HG02588 (cell line): ENCODE data around the gene SLC22A25.
"Not testable (repeated sequence)": the region's sequence is repeated elsewhere in the genome, so short reads cannot be mapped to it uniquely, and the experiment has no call there.

Experiments used
- ATAC-seq: cut with Tn5 transposase; IDR thresholded peaks from one replicate; pipeline ENCODE4 v1.9.1; 2021; ENCODE audit warnings: mild to moderate bottlenecking, moderate library complexity; ENCODE audit not compliant: unreplicated experiment

Gene SLC22A25

DNA sequence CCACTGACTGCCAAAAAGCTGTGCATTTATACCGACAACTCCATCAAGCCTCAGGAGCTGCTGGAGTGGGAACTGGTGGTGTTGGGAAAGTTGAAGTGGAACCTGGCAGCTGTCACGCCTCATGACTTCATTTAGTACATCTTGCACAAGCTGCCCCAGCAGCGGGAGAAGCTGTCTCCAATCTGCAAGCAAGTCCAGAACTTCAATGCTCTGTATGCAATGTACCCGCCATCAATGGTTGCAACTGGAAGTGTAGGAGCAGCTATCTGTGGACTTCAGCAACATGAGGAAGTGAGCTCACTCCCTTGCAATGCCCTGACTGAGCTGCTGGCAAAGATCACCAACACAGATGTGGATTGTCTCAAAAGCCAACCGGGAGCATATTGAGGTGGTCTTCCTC lies at the start of gene SLC22A25:
Gene SLC22A25 (minus strand): TSS at position 67 of the 400 bp plus-strand sequence. CDS start 13,947 bp downstream, outside the sequence.
- no peak for ATAC-seq

DNA sequence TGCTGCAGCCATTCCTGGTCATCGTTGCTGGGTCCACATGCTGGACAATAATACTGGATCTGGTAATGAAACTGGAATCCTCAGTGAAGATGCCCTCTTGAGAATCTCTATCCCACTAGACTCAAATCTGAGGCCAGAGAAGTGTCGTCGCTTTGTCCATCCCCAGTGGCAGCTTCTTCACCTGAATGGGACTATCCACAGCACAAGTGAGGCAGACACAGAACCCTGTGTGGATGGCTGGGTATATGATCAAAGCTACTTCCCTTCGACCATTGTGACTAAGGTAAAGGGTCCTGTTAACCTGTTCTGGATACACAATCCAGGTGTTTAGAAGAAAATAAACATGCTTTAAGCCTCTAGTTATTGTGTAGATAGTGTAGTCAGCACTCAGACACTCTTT lies 46.9 kb upstream of the SLC22A25 start:
- no peak for ATAC-seq

DNA sequence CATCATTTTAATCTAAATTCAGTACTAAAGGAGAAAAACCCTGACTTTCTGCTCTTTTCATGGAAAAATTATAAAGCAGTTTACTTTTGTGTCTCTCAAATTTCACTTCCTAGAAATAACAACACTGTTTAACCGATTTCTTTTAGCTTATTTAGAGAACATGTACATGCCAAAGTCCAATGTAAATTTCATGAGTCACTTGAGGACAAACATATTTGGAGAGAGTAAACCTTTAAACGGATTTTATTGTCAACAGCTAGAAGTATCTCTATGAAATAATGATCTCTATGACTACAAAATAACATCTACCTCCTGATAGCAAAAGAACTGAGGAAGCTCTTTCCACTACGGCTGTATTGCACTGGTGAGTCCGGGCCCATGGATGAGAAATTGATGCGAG lies 46.3 kb upstream of the SLC22A25 start:
- ATAC-seq: no peak

DNA sequence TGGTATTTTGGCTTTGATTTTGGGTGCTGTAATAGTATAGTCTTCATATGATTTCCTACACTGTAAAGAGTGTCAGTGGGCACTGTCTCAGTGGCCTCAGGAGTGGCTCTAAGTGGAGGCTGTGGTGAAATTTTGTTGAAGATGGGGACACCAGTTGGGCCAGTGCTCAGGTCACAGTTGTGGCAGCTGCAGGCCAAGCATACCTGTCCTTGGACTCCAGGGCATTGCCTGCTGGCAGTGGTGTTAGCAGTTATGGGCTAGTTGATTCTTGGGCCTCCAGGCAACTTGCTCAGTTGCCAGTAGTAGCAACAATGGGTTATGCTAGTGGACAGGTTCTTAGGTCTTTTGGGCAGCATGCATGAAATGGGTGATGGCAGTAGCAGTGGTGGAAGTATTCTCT lies 39.2 kb upstream of the SLC22A25 start:
- ATAC-seq: no peak

DNA sequence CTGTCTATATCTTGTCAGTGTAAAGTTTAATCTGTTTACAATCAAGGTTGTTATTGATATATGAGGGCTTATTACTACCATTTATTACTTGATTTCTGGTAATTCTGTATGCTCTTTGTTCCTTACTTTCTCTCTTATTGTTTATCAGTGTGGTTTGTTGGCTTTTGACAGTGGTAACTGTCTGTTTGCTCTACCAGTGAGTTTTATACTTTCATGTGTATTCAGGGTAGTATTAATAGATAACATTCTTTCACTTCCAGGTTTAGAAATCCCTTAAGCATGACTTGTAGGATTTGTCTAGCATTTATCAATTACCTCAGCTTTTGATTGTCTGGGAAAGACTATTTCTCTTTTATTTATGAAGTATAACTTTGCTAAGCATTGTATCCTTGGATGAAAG lies 37.5 kb upstream of the SLC22A25 start:
- no peak for ATAC-seq

DNA sequence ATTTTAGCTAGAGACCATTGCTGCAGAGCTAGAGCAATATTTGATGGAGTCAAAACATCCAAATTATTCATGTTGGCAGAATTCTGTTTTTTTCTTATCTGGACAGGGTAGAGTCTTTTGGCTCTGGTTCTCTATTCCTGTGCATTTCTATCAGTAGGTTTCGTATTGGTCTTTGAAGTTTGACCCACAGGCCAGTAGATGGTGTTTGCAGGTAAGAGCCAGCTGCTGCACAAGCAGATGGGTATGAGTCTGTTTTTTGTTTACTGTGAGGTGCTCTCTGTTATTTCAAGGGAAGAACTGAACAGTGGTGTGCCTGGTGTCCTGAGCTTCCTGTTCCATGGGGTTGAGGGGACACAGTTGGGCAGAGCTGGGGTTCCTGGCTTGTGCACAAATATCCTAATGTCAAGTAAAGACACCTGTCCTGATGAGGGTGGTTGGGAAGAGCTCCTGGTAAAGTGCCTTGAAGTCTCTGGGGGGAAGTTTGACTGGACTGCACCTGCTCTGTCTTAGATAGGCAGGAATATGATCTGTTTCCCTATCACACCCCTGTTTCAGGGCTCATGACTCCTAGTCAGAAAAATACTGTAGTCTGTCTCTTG lies 34.0 kb upstream of the SLC22A25 start:
- ATAC-seq: no peak

DNA sequence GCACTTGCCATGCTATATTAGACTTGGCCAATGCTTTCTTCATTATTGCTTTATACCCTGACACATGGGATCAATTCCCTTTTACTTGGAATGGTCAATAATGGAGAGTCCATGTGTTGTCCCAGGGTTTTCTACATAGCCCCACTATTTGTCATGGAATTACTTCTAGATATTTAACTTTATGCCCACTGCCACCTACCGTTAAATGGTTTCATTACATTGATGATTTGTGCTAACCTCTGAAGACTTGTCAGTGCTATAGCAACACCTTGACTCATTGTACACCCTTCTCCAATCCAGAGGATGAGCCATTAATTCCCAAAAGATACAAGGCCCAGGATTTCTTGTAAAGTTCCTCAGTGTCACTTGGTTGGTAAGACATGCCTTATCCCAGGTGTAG lies 31.4 kb upstream of the SLC22A25 start:
- no peak for ATAC-seq

DNA sequence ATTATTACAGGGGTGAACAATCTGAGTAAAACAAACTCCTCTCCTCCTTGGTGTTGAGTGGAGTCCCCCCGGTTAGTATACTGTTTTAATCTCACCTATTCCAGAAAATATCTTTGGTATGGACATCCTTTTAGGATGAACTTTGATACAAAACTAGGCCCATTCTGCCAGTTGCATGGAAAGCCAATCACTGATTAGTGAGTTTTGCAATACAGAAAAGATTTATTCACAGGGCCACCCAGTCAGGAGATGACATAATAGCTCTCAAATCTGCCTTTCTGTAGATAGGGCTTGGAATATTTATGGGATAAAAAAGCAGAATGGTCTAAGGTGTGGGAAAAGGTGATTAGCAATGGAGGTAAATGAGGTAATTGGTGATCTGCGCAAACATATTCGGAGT lies 30.3 kb upstream of the SLC22A25 start:
- no peak for ATAC-seq

DNA sequence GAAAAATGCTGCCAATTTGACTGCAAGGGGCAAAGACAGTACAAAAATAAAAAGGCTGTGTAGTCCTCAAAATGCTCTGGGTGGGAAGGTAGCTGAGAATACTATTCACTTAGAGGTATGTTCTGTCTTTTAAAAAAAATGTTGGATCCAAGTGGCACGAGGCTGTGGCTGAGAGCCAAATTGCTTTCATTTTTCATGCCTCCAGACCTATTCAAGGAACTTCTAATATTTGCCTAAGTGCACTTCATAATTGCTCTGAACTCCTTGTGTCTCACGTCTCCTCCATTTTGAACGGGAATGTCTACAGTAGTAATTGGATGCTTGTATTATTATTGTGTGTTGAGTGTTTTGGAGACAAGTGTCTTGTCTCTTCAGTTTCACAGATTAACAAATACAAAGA lies 19.1 kb upstream of the SLC22A25 start:
- no peak for ATAC-seq

DNA sequence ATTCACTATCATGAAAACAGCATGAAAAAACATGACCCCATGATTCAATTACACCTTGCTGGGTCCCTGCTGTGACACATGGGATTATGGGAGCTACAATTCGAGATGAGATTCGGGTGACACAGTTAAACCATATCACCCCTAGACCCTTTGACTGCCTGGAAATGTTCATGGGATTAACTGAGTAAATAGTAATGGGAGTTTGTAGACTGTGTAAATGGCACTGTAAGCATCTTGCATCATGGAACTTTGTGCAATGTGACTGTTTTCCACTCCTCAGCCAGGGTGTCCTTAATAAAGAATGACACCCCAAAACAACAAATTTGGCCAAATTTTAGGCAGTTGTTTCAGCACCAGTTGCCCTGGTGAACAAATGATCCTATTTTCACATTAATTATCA lies 7.9 kb upstream of the SLC22A25 start:
- no peak for ATAC-seq

DNA sequence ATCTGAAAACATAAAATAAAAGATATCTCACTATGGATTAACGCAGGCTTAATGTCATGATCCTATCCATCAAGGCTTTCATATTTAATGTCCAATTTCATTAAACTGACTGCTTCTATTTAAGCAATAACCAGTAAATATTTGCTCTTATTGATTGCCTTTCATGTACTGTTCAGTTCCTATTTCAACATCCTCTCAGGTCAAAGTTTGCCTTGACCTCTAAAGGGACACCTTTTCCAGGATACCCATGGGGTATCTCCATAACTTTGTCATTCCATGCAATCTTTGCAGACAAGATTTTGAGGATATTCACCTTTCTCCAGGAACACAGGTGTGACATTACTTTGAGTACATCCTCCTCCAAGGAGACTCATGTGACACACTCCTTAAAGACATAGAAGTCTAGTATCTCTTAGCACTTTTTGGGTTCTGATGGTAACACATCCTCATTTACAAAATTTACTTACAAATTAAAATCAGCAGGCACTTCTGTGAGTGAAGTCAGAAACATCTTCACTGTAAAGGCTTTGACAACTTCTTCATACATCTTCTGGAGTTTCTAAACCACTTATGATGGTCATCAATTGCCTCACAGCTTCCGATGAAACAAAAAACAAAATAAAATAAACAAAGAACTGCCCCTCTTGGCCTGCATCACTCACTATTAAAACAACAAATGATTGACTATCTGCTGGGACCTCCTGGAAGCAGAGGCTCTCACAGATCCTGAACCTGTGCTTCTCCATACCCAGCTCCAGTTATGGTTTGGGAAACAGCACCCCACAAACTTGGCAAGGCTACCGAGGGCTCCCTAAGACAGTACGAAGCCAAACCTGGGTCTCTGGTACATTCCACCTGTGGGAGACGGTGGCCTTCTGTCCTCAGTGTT lies 7.0 kb upstream of the SLC22A25 start:
- no peak for ATAC-seq

DNA sequence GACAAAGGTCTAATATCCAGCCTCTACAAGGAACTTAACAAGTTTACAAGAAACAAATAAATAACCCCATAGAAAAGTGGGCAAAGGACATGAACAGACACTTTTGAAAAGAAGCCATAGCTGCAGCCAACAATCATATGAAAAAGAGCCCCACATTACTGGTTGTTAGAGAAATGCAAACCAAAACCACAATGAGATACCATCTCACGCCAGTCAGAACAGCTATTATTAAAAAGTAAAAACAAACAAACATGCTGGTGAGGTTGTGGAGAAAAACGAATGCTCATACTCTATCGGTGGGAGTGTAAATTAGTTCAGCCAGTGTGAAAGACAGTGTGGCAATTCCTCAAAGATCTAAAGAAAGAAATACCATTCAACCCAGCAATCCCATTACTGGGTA lies 5.6 kb upstream of the SLC22A25 start:
- ATAC-seq: no peak

DNA sequence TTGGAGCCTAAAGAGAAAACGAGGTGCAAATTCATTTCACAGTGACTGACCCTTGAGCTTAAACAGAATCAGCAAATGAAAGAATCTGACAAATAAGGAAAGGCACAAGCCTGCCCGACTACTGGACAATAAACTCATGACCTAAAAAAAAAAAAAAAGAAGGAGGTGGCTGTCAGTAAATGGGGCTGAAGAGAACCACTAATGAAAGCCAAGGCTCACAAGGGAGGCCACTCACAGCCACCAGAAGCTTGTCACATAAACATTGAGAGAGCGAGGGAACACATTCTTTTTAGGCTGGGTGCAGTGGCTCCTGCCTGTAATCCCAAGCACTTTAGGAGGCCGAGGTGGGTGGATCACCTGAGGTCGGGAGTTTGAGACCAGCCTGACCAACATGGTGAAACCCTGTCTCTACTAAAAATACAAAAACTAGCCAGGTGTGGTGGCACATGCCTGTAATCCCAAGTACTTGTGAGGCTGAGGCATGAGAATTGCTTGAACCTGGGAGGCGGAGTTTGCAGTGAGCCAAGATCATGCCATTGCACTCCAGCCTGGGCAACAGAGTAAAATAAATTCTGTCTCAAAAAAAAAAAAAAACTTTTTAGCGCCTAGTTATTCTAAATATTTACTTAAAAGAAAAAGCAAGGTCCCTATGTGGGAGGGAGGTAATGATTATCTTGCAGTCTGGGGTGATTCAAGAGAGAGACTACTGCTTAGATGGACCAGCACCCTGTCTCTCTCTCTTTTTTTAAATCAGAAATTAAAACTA lies 4.0 kb upstream of the SLC22A25 start:
- not testable (repeated sequence) for ATAC-seq

DNA sequence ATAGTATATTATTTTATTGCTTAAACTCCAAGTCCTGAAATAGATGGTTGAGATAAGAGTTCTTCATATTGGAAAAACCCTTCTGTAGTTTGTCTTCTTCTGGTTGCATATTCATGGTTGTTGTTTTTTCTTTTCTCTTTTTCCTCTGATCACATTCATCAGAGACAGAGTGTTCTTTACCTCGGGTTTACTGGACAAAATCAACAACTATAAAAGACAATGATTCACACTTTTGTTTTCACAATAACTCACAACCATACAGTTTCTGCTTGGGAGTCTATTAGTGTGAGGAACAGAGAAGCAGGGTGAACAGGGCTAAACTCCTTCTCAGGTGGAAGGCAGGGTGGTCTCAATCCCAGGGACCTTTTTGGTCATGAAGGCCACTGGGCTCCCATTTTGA lies 2.6 kb upstream of the SLC22A25 start:
- ATAC-seq: no peak

DNA sequence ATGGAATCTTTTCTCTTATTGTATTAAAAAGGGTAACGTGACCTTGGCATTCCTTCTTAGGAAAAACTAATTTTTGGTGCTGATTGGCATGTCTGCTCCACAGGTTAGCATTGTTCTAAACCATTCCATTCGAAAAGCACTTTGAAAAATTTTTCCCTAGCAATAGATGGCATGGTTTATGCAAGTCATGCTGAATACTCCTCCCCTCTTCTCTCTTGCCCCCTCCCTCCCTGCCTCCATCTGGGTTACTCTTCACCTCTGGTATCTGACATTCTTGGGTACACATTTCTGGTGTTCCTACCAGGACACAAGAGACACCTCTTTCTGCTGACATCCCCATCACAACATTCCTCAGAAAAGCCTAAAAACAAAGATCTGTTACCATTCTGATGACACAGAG lies 1.5 kb upstream of the SLC22A25 start:
- ATAC-seq: no peak

DNA sequence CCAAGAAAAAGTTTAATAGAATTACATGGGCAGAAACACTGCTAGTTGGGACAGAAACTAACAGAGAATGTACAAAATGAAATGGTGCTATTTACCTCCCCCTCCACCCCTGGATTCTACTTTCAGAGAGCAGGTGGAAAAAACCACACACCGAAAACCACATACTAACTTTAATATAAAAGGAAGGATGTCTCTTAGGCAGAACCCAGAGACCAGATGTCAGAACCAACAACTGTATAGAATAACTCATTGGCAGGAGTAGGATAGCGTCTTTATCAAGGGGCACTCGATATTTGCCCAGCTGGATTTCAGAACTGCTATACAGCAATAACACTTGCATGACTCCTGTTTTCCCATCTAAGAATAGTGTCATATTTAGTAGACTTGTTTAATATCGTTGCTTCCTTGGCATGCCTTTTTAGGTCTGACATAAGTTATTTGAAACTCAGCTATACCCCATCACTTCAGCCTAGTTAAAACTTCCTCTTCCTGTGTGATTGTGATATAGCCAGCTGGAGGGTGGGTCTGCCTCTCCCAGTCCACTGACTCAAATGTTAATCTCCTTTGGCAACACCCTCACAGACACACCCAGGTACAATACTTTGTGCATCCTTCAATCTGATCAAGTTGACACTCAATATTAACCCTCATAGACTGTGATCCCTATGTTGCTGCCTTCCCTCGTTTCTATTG lies 1.2 kb downstream of the SLC22A25 start:
- ATAC-seq: no peak

DNA sequence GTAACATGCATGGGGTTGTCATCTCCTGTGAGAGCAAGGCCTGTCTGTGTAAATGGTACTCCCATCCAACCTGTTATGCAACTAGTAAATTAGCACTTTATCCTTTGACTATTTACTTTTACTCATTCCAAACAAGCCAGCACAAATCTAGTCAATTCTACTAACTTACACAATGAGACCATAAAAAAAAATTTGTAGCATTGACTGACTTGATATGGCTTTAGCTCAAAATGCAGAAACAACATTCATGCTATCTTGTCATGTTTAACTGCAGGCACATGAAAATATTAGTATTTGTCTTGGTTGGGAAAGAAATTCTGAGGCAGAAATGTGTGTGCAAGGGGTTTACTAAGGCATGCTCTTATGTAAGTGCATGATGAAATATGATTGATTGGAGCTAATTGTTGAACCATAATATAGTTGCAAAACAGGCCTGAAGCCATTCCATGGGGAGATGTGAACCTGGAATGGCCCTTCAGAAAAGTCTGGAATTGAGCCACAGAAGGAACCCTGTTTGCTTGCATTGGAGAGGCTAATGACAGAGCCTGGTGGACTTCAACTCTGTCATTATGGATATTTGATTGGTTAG lies 2.5 kb downstream of the SLC22A25 start:
- no peak for ATAC-seq

DNA sequence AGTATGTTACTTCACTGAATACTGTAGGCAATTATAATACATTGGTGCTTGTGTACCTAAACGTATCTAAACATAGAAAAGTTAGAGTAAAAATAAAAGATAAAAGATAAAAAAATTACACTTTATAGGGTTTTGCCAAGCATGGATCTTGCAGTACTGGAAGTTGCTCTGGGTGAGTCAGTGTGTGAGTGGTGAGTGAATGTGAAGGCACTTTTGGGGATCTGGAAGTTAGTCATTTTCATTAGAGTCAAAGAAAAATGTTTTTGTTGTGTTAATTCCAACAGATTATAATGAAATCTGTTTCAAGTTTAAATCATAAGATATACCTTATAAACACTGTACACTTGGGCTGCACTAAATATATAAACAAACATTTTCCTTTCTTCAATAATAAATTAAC lies 3.3 kb downstream of the SLC22A25 start:
- no peak for ATAC-seq

DNA sequence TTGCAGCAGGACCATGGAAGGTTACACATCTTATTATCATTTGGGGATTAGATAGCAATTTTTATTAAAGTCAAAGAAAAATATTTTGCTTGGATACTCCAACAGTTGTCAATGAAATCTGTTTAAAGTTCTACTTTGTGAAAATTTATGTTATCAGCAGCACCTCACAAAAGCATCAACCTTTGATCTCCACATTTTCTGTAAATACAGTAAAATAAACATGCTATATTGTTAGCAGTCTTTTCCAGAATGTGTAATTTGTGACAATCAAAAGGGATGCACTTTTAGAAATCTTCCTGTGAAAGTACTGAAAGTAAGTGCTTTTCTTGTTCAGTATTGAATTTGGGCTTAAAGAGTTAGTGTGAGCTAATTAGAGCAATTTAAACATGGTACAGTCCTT lies 4.1 kb downstream of the SLC22A25 start:
- no peak for ATAC-seq

DNA sequence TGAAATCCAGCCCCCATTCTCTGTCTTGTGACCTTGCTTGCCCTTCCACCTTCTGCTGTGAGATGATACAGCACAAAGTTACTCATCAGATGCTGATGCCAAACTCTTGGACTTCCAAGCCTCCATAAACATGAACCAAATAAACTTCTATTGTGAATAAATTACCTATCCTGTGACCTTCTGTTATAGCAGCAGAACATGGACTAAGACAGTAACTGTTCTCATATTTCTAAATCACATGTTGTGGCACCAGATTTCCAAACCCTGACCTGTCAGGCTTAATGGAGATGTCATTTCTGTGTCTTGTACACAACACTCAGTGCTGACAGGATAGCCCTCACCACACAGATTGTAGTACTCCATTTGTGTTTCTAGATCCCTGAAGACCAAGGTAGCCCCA lies 6.0 kb downstream of the SLC22A25 start:
- no peak for ATAC-seq
